Transverse colon (tissue), 4 donors: ENCODE measurements around the gene LRP2.

Experiments
- CTCF ChIP-seq, 5 experiments: fragments of 200-600 bp in 3 of 5; fragments of 450-650 bp in 2 of 5; sonication (generic) in 3 of 5; IDR thresholded peaks; 1 replicate in 2 of 5; 2 replicates in 3 of 5; pipeline ENCODE4 v1.5.1; 2016 to 2017; ENCODE audit warnings: antibody characterized with exemption in 5 of 5, inconsistent platforms in 3 of 5, mild to moderate bottlenecking in 2 of 5, moderate library complexity in 1 of 5
- POLR2A ChIP-seq: fragments of 450-650 bp; IDR thresholded peaks from one replicate; pipeline ENCODE4 v1.6.1; 2016; ENCODE audit warnings: antibody characterized with exemption, mild to moderate bottlenecking, moderate library complexity
- POLR2AphosphoS5 ChIP-seq, 3 donors: sonication (generic); formaldehyde crosslinking; IDR thresholded peaks; one replicate each; pipeline ENCODE4 v1.6.1; 2016; ENCODE audit warnings: antibody characterized with exemption in 3 of 3

- no peak for TF ChIP-seq CTCF (IDR thresholded peaks at IDR 0.05)
- no peak for TF ChIP-seq POLR2AphosphoS5 (IDR thresholded peaks at IDR 0.05)
- no peak for TF ChIP-seq POLR2A
Observed at GRCh38 chr2:169118060-169118459, 244.3 kb downstream of the LRP2 start.
